Measurements from ENCODE around the gene SEC24A. TPM values are rescaled to one million over a fixed set of nuclear protein-coding genes. Genes with fewer than 3 reads are reported as not detected.
A peak's percentile ranks its signal among the peaks of the same experiment; 100 is the strongest.
"Not testable (repeated sequence)": the region's sequence is repeated elsewhere in the genome, so short reads cannot be mapped to it uniquely, and the experiment has no call there.

The SEC24A gene
- total RNA-seq, 1 donor from 2014 or later: 12.9 TPM

- DNase-seq (ENCODE audit: low read depth): no peak
These were observed 714 bp downstream of the SEC24A start for GRCh38 chr5:134649163-134649835.

GRCh38 chr5:134650660-134651059 lies 2.1 kb downstream of the SEC24A start:
- H3K4me3 ChIP-seq (ENCODE audit: low read depth, low read length): peak overlapping the region; percentile 92
- not testable (repeated sequence) for DNase-seq (ENCODE audit: low read depth)

More at GRCh38 chr5:134649163-134649835, 714 bp downstream of the SEC24A start:
- no peak for TF ChIP-seq CTCF (conservative IDR thresholded peaks at IDR 0.05; ENCODE audit: low read depth, low read length)
- H3K4me3 ChIP-seq (ENCODE audit: low read depth, low read length): peak overlapping the region; percentile 92

GRCh38 chr5:134651531-134651930 lies 2.9 kb downstream of the SEC24A start:
- TF ChIP-seq CTCF (conservative IDR thresholded peaks at IDR 0.05; ENCODE audit: low read depth, low read length): no peak
- DNase-seq (ENCODE audit: low read depth): no peak
- H3K4me3 ChIP-seq (ENCODE audit: low read depth, low read length): no peak overlapping the region

- H3K4me3 ChIP-seq (ENCODE audit: low read depth, low read length): no peak overlapping the region
- DNase-seq (ENCODE audit: low read depth): no peak
- TF ChIP-seq CTCF (conservative IDR thresholded peaks at IDR 0.05; ENCODE audit: low read depth, low read length): no peak
These were observed 8.1 kb downstream of the SEC24A start for GRCh38 chr5:134656690-134657089.

GRCh38 chr5:134659456-134659855 lies 10.9 kb downstream of the SEC24A start:
- no peak for DNase-seq (ENCODE audit: low read depth)
- no peak overlapping the region for H3K4me3 ChIP-seq (ENCODE audit: low read depth, low read length)
- no peak for TF ChIP-seq CTCF (conservative IDR thresholded peaks at IDR 0.05; ENCODE audit: low read depth, low read length)

- no peak for DNase-seq (ENCODE audit: low read depth)
- TF ChIP-seq CTCF (conservative IDR thresholded peaks at IDR 0.05; ENCODE audit: low read depth, low read length): no peak
- H3K4me3 ChIP-seq (ENCODE audit: low read depth, low read length): no peak overlapping the region
These were observed 11.3 kb downstream of the SEC24A start for GRCh38 chr5:134659922-134660321.

GRCh38 chr5:134662971-134663370 lies 14.4 kb downstream of the SEC24A start:
- TF ChIP-seq CTCF (conservative IDR thresholded peaks at IDR 0.05; ENCODE audit: low read depth, low read length): no peak
- H3K4me3 ChIP-seq (ENCODE audit: low read depth, low read length): no peak overlapping the region
- no peak for DNase-seq (ENCODE audit: low read depth)
